KMS-11 (cell line): Measurements from ENCODE around the gene SLCO3A1.

Source experiments
- H2AFZ ChIP-seq: fragments of 200-600 bp; sonication (generic); 2 replicates; pipeline ENCODE4 v1.6.1; 2016; ENCODE audit warnings: antibody characterized with exemption, mixed run types, low read depth
- H3K27ac ChIP-seq: fragments of 200-600 bp; sonication (generic); 2 replicates; pipeline ENCODE4 v1.6.1; 2016; ENCODE audit warnings: mild to moderate bottlenecking, mixed run types
- H3K27me3 ChIP-seq: fragments of 200-600 bp; sonication (generic); 2 replicates; pipeline ENCODE4 v1.6.1; 2017; ENCODE audit warnings: mild to moderate bottlenecking, low read depth, mixed run types, moderate library complexity; ENCODE audit not compliant: insufficient read depth
- H3K36me3 ChIP-seq: fragments of 200-600 bp; sonication (generic); 2 replicates; pipeline ENCODE4 v1.6.1; 2017; ENCODE audit warnings: mild to moderate bottlenecking, mixed run types; ENCODE audit not compliant: insufficient read depth
- H3K4me1 ChIP-seq: fragments of 200-600 bp; sonication (generic); 2 replicates; pipeline ENCODE4 v1.6.1; 2016; ENCODE audit warnings: mild to moderate bottlenecking, low read depth, mixed run types; ENCODE audit not compliant: poor library complexity, severe bottlenecking
- H3K4me2 ChIP-seq: fragments of 200-600 bp; sonication (generic); 2 replicates; pipeline ENCODE4 v1.7.0; 2016; ENCODE audit warnings: mild to moderate bottlenecking, mixed run types
- H3K4me3 ChIP-seq: fragments of 200-600 bp; sonication (generic); IDR thresholded peaks from 2 replicates; pipeline ENCODE4 v1.6.1; 2017; ENCODE audit warnings: low read depth, low read length, mixed read lengths; ENCODE audit not compliant: insufficient read depth
- H3K79me2 ChIP-seq: fragments of 200-600 bp; sonication (generic); 2 replicates; pipeline ENCODE4 v1.6.1; 2016; ENCODE audit warnings: low read depth, mixed run types; ENCODE audit not compliant: insufficient read depth
- H3K9ac ChIP-seq: fragments of 200-600 bp; sonication (generic); 2 replicates; pipeline ENCODE4 v1.6.1; 2016; ENCODE audit warnings: mild to moderate bottlenecking, mixed run types
- H4K20me1 ChIP-seq: fragments of 200-600 bp; sonication (generic); 2 replicates; pipeline ENCODE4 v1.6.1; 2016; ENCODE audit warnings: mild to moderate bottlenecking, mixed run types; ENCODE audit not compliant: insufficient read depth
- CTCF ChIP-seq: fragments of 200-600 bp; sonication (generic); conservative IDR thresholded peaks from 2 replicates; pipeline ENCODE4 v1.6.1; 2017; ENCODE audit warnings: low read depth, mild to moderate bottlenecking, antibody characterized with exemption, low read length, moderate library complexity, mixed read lengths

Gene SLCO3A1

GRCh38 chr15:92025706-92026270, 172.3 kb downstream of the SLCO3A1 start:
- no peaks in the 10 kb centered on the region for H3K36me3 ChIP-seq
- no peaks in the 10 kb centered on the region for H3K79me2 ChIP-seq
- H3K9ac ChIP-seq = no peak overlapping the region
- no peak overlapping the region for H3K4me2 ChIP-seq
- H2AFZ ChIP-seq = no peak overlapping the region
- H3K4me3 ChIP-seq = no peak overlapping the region
- H3K4me1 ChIP-seq = no peaks in the 10 kb centered on the region
- H3K27me3 ChIP-seq = no peaks in the 10 kb centered on the region
- H4K20me1 ChIP-seq = no peaks in the 10 kb centered on the region
- H3K27ac ChIP-seq = no peak overlapping the region
- no peak for TF ChIP-seq CTCF

GRCh38 chr15:92028389-92028724, 174.8 kb downstream of the SLCO3A1 start:
- H3K9ac ChIP-seq = no peak overlapping the region
- no peaks in the 10 kb centered on the region for H3K36me3 ChIP-seq
- no peak overlapping the region for H3K4me3 ChIP-seq
- no peak for TF ChIP-seq CTCF
- no peaks in the 10 kb centered on the region for H4K20me1 ChIP-seq
- no peak overlapping the region for H2AFZ ChIP-seq
- H3K27me3 ChIP-seq = no peaks in the 10 kb centered on the region
- no peaks in the 10 kb centered on the region for H3K79me2 ChIP-seq
- H3K4me2 ChIP-seq = no peak overlapping the region
- no peak overlapping the region for H3K27ac ChIP-seq
- no peaks in the 10 kb centered on the region for H3K4me1 ChIP-seq

- Histone ChIP-seq H3K4me1 (no peaks in the 10 kb centered on the region), H3K27me3 (no peaks in the 10 kb centered on the region), H4K20me1 (no peaks in the 10 kb centered on the region), H3K9ac (no peak overlapping the region), H3K4me2 (no peak overlapping the region), H2AFZ (no peak overlapping the region), H3K79me2 (no peaks in the 10 kb centered on the region), H3K27ac (no peak overlapping the region), H3K4me3 (no peak overlapping the region), H3K36me3 (no peaks in the 10 kb centered on the region)
- no peak for TF ChIP-seq CTCF
Measured at GRCh38 chr15:92029767-92030166, 176.3 kb downstream of the SLCO3A1 start.

- Histone ChIP-seq H3K4me2 (no peak overlapping the region), H3K79me2 (no peaks in the 10 kb centered on the region), H3K27ac (no peak overlapping the region), H3K9ac (no peak overlapping the region), H3K4me1 (no peaks in the 10 kb centered on the region), H3K27me3 (no peaks in the 10 kb centered on the region), H3K4me3 (no peak overlapping the region), H3K36me3 (no peaks in the 10 kb centered on the region), H4K20me1 (no peaks in the 10 kb centered on the region), H2AFZ (no peak overlapping the region)
- TF ChIP-seq CTCF = no peak
Measured at GRCh38 chr15:92033314-92033713, 179.8 kb downstream of the SLCO3A1 start.

GRCh38 chr15:92033723-92034122, 180.2 kb downstream of the SLCO3A1 start:
- no peak overlapping the region for H3K4me3 ChIP-seq
- no peak overlapping the region for H3K9ac ChIP-seq
- TF ChIP-seq CTCF = no peak
- no peaks in the 10 kb centered on the region for H3K27me3 ChIP-seq
- H3K27ac ChIP-seq = no peak overlapping the region
- H3K36me3 ChIP-seq = no peaks in the 10 kb centered on the region
- no peaks in the 10 kb centered on the region for H3K4me1 ChIP-seq
- no peaks in the 10 kb centered on the region for H4K20me1 ChIP-seq
- H2AFZ ChIP-seq = no peak overlapping the region
- no peak overlapping the region for H3K4me2 ChIP-seq
- H3K79me2 ChIP-seq = no peaks in the 10 kb centered on the region
